Stomach (tissue), 4 donors: ENCODE data around the gene KIF1A.
"Not testable (repeated sequence)": the region's sequence is repeated elsewhere in the genome, so short reads cannot be mapped to it uniquely, and the experiment has no call there.

ENCODE experiments used
- EP300 ChIP-seq: sonication (generic); formaldehyde crosslinking; IDR thresholded peaks from one replicate; pipeline ENCODE4 v1.6.1; 2017; ENCODE audit warnings: antibody characterized with exemption
- POLR2A ChIP-seq, 4 donors: fragments of 450-650 bp; IDR thresholded peaks; one replicate each; pipeline ENCODE4 v1.6.1; 2016; ENCODE audit warnings: antibody characterized with exemption in 4 of 4, control low read depth in 2 of 4, mild to moderate bottlenecking in 1 of 4, moderate library complexity in 1 of 4
- POLR2AphosphoS5 ChIP-seq, 3 donors: sonication (generic); formaldehyde crosslinking; IDR thresholded peaks; one replicate each; pipeline ENCODE4 v1.6.1; 2016; ENCODE audit warnings: antibody characterized with exemption in 3 of 3
- TF ChIP-seq, protein P1 (sequence below), 7 experiments: fragments of 450-650 bp in 4 of 7; fragments of 200-600 bp in 3 of 7; sonication (generic) in 3 of 7; IDR thresholded peaks; one replicate each; pipeline ENCODE4 v1.5.1; 2016 to 2019; ENCODE audit warnings: antibody characterized with exemption in 7 of 7, control low read depth in 2 of 7, mild to moderate bottlenecking in 1 of 7

DNA sequence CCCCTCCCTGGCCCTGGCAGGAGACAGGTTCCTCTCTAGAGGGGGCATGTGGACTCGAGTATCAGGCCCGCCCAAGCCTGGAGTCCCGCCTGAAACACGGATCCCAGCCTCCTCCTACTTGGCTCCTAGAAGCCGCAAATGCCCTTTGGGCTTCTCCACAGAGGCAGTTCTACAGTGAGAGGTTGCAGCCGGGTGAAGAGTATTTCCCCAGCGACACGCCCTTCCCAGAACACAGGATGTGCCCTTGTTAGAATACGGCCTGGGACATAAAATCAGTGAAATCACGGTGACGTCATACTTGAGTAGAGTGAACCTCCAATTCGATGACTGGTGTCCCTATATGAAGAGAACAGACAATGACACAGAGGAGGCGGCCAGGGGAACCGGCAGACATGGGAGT is 142.0 kb downstream of the KIF1A start:
- TF ChIP-seq, protein P1, sequence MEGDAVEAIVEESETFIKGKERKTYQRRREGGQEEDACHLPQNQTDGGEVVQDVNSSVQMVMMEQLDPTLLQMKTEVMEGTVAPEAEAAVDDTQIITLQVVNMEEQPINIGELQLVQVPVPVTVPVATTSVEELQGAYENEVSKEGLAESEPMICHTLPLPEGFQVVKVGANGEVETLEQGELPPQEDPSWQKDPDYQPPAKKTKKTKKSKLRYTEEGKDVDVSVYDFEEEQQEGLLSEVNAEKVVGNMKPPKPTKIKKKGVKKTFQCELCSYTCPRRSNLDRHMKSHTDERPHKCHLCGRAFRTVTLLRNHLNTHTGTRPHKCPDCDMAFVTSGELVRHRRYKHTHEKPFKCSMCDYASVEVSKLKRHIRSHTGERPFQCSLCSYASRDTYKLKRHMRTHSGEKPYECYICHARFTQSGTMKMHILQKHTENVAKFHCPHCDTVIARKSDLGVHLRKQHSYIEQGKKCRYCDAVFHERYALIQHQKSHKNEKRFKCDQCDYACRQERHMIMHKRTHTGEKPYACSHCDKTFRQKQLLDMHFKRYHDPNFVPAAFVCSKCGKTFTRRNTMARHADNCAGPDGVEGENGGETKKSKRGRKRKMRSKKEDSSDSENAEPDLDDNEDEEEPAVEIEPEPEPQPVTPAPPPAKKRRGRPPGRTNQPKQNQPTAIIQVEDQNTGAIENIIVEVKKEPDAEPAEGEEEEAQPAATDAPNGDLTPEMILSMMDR (IDR thresholded peaks at IDR 0.05): not testable (repeated sequence)
- not testable (repeated sequence) for TF ChIP-seq EP300; POLR2A (IDR thresholded peaks at IDR 0.05); POLR2AphosphoS5 (IDR thresholded peaks at IDR 0.05)
